Stomach (tissue), 4 donors: Measurements from ENCODE around the gene SOCS7.

Experiments used
- POLR2A ChIP-seq, 4 donors: fragments of 450-650 bp; IDR thresholded peaks; one replicate each; pipeline ENCODE4 v1.6.1; 2016; ENCODE audit warnings: antibody characterized with exemption in 4 of 4, control low read depth in 2 of 4, mild to moderate bottlenecking in 1 of 4, moderate library complexity in 1 of 4
- POLR2AphosphoS5 ChIP-seq, 3 donors: sonication (generic); formaldehyde crosslinking; IDR thresholded peaks; one replicate each; pipeline ENCODE4 v1.6.1; 2016; ENCODE audit warnings: antibody characterized with exemption in 3 of 3
- TF ChIP-seq, protein P1 (sequence below), 7 experiments: fragments of 450-650 bp in 4 of 7; fragments of 200-600 bp in 3 of 7; sonication (generic) in 3 of 7; IDR thresholded peaks; one replicate each; pipeline ENCODE4 v1.5.1; 2016 to 2019; ENCODE audit warnings: antibody characterized with exemption in 7 of 7, control low read depth in 2 of 7, mild to moderate bottlenecking in 1 of 7

DNA sequence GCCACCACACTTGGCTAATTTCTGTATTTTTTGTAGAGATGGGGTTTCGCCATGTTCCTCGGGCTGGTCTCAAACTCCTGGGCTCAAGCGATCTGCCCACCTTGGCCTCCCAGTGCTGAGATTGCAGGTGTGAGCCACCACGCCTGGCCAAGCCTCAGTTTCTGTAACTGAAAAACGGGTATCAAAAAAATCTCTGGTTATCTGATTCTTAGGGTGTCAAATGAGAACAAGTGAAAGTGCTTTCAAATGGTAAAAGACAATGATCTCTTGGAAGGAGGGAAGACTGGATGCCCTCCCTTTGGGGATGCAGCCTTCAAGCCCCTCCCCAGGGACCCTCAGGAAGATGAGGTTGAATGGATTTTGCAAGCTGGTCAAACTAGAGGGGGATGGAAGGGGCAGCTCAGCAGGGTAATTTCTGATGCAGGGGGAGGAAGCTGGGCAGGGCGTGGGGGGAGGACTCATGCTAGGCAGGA lies 98.9 kb downstream of the SOCS7 start:
- TF ChIP-seq, protein P1, sequence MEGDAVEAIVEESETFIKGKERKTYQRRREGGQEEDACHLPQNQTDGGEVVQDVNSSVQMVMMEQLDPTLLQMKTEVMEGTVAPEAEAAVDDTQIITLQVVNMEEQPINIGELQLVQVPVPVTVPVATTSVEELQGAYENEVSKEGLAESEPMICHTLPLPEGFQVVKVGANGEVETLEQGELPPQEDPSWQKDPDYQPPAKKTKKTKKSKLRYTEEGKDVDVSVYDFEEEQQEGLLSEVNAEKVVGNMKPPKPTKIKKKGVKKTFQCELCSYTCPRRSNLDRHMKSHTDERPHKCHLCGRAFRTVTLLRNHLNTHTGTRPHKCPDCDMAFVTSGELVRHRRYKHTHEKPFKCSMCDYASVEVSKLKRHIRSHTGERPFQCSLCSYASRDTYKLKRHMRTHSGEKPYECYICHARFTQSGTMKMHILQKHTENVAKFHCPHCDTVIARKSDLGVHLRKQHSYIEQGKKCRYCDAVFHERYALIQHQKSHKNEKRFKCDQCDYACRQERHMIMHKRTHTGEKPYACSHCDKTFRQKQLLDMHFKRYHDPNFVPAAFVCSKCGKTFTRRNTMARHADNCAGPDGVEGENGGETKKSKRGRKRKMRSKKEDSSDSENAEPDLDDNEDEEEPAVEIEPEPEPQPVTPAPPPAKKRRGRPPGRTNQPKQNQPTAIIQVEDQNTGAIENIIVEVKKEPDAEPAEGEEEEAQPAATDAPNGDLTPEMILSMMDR (IDR thresholded peaks at IDR 0.05), result no peak
- TF ChIP-seq POLR2A (IDR thresholded peaks at IDR 0.05) (no peak), POLR2AphosphoS5 (IDR thresholded peaks at IDR 0.05) (no peak)
